Effector CD4-positive, alpha-beta T cell (primary cell): ENCODE measurements around the gene SEC24A.
A peak's percentile ranks its signal among the peaks of the same experiment; 100 is the strongest.
"Not testable (repeated sequence)": the region's sequence is repeated elsewhere in the genome, so short reads cannot be mapped to it uniquely, and the experiment has no call there.

ENCODE experiments used
- DNase-seq: peaks from one replicate; pipeline ENCODE4 v3.0.0-alpha.2; 2020
- total RNA-seq: gene quantifications from one replicate; lab custom pipeline; 2026; lab: John Stamatoyannopoulos, UW

SEC24A gene
- 52.0 reads per million, percentile 69 among the genes with 10 or more reads in this experiment for total RNA-seq

- DNase-seq: peak; percentile 85
Measured at GRCh38 chr5:134648425-134649162, at the start of gene SEC24A. TSS of gene SEC24A (plus strand) at chr5:134648785. CDS start at chr5:134649077, 292 bp downstream.

DNA sequence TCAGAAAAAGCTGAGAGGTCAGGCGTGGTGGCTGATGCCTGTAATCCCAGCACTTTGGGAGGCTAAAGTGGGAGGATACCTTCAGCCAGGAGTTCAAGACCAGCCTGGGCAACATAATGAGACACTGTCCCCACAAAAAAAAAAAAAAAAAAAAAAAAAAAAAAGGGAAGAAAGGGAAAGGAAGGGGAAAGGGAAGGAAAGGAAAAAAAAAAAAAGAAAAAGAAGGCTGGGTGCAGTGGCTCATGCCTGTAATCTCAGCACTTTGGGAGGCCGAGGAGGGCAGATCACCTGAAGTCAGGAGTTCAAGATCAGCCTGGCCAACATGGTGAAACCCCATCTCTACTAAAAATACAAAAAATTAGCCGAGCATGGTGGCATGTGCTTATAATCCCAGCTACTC is 48.8 kb upstream of the SEC24A start:
- not testable (repeated sequence) for DNase-seq

- no peak for DNase-seq
Measured at GRCh38 chr5:134600600-134600999, 48.0 kb upstream of the SEC24A start.

DNA sequence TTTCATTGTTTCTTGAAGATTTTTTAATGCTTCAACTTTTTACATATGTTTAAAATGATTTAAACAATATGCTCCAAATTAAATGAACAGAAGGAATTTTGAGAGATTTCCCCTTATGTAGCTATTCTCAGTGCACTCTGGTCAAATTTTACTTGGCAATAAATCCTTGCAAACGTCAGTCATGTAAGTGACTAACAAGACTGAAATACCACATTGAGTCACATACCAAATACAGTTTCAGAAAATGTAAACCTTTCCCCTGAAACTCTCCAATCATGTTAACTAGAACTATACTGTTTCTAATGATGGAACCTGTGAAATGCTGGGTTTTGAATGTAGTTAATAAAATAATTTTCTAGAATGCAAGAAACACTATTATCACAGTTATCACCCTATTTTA is 45.5 kb upstream of the SEC24A start:
- DNase-seq: no peak

DNA sequence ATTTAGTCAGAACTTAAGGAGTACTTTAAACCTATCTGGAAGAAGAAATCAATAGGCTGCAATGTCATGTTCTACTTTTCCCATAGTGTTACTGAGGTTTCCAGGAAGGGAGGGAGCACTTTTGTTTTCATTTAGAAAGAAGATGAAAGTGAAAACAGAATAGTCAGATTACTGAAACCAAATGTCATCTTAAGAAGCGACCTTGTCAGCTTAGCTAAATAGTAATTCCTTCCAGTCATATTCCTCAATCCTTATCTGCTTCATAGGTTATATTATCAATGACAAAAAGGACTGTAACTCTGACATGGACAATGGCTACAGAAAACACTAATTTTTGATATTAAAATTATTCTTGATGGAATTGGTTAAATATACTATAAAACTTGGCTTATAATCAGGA is 43.7 kb upstream of the SEC24A start:
- DNase-seq: no peak

DNA sequence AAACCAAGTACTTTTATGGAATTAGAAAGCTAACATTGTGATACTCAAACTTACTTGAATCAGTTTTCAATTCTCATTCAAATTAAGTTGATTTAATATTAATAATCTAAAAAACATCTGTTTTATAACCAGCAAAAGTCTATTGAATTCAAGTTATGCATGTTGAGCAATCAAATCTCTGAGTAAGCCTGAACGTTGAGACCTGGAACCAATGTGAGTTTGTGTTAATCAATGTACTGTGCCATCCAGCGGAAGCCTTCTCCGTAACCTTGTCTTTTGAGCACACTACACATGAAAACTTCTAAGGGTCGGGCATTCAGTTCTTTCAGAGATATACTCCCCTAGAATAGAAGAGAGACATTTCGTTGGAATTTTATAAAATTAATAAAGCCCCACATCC is 41.9 kb upstream of the SEC24A start:
- no peak for DNase-seq

DNA sequence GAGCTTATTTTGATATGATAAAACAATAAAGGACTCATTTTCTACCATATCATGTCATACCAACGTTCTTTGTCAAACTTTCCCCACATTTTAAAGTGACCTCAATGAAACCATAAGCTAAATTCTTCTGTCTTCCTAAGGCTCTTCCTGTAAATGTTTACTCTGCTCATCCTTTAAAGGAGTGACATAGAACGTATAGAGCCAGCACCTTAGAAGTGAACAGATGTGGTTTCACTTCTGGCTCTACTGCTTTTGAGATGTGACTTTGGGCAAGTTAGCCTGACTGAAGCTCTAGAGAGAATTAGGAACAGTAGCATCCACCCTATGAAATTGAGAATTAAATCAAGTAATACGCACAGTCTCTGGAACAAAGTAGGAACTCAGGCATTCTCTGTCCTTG is 40.0 kb upstream of the SEC24A start:
- no peak for DNase-seq

GRCh38 chr5:134609232-134609851 is 39.2 kb upstream of the SEC24A start:
- no peak for DNase-seq

GRCh38 chr5:134610725-134611124 is 37.9 kb upstream of the SEC24A start:
- no peak for DNase-seq

- no peak for DNase-seq
Measured at GRCh38 chr5:134611515-134611914, 37.1 kb upstream of the SEC24A start.

DNA sequence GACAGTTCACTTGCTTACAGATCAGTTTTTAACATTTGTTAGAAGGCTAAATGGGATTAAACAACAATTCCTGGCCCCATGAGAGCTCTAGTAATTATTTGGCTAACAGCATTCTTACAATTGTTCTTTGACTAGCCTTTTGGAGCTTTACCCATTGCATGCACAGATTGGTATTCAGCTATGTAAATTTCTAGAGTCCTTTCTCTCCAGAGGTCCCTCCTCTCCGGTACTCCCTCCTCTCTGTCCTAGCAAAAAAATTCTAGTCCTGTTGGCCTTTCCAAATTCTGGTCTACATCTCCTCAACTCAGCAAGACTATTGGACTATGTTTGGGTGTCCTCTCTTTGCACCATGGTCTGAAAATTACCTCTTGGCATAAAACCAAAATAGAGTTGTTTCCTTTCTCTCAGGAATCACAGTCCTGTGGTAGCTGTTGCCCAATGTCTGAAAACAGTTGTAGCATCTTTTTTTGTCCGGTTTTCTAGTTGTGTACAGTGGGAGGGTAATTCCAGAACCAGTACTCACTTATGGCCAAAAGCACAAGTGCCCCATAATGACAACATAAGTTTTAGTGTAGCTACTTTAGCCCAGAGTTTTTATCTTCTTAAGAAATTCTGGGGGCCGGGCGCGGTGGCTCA is 34.0 kb upstream of the SEC24A start:
- DNase-seq: no peak

DNA sequence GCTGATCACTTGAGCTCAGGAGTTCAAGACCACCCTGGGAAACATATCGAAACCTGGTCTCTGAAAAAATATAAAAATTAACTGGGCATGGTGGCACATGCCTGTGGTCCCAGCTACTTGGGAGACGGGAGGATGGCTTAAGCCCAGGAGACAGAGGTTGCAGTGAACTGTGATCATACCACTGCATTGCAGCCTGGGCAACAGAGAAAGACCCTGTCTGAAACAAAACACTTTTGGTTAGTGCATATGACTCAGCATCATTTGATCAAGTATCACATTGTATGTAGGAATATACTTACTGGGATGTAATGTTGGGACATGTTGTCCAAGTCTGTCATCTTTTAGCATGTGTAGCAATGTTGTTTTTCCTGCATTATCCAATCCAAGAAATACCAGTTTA is 28.0 kb upstream of the SEC24A start:
- DNase-seq: no peak

DNA sequence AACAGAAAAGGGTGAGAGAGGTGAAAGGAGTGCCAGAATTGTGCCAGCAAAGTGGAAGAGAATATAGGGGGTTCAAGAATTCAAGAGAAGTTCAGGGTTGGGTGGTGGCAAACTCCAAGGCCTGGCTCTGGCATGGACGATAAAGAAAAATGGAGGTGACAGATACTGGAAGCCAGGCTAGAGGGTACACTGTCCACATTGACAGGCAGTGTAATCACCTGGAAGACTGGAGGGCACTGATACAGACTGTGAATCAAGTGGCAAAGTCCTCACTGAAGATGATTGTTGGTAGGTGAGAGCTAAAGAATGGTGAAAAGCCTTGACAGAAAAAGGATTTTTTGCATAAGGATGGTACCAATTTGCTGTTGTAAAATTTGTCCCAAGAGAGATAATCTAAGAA is 23.0 kb upstream of the SEC24A start:
- no peak for DNase-seq

GRCh38 chr5:134626369-134627014 is 22.1 kb upstream of the SEC24A start:
- no peak for DNase-seq

- no peak for DNase-seq
Measured at GRCh38 chr5:134634227-134634626, 14.4 kb upstream of the SEC24A start.

GRCh38 chr5:134635366-134635765 is 13.2 kb upstream of the SEC24A start:
- not testable (repeated sequence) for DNase-seq

DNA sequence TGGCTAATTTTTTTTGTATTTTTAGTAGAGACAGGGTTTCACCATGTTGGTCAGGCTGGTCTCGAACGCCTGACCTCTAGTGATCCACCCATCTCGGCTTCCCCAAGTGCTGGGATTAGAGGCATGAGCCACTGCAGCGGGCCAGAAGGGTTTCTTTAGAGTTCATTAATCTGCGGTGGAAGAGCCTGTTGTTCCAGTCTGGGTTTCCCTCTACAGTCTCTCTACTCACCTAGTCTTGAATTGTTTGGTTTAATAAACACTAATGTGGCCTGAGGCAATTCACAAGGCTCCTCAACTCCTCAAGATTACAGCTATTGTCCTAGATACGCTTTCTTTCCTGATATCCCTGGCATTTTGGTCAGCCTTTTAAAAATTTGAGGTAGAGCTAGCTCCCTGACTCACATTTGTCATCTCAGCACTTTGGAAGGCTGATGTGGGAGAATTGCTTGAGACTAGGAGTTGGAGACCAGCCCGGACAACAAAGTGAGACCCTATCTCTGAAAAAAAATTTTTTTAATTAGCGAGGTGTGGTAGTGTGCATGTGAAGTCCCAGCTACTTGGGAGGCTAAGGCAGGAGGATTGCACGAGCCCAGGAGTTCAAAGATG is 11.4 kb upstream of the SEC24A start:
- no peak for DNase-seq

- no peak for DNase-seq
Measured at GRCh38 chr5:134638760-134639201, 9.8 kb upstream of the SEC24A start.

GRCh38 chr5:134642931-134643530 is 5.6 kb upstream of the SEC24A start:
- DNase-seq: no peak

DNA sequence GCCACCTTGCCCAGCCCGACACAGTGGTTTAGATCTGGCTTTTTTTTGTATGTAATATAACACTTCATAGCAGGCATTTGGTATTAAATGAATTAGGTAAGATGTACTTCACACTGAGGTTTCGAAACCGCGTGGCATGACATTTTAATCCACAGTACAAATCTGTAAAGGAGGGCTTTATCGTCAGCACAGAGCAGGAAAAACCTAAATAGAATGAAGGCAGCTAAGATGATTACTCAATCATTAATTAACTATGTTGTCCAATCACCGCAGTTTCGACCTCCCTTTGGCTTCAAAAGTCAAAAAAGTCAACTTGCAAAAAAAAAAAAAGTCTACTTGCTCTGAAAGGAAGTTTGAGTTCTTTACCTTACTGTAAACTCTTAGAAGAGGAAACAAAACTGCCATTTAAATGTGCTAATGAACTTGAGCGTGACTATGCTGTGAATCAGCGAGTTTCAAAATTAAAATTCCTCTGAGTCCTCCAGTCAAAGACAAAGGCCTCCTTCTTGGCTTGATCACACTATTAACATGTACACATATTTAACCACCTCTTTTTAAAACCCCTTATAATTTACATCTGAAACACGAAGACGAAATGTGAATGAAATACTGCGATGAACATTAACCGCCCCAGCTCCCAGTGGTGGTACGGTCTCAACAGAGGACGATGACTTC is 698 bp upstream of the SEC24A start:
- DNase-seq: peak; percentile 5

- DNase-seq: no peak
Measured at GRCh38 chr5:134649163-134649835, 714 bp downstream of the SEC24A start.
